Right hindlimb (tissue), 1 donor: ENCODE results near the gene ATP8B1.

Source experiments
- DNase-seq: peaks from one replicate; pipeline ENCODE4 v3.0.0-alpha.2; 2018

The ATP8B1 gene

GRCh38 chr18:57816208-57816954, 13.3 kb upstream of the ATP8B1 start:
- DNase-seq, result no peak

- no peak for DNase-seq
Measured at GRCh38 chr18:57814555-57814954, 11.4 kb upstream of the ATP8B1 start.

- no peak for DNase-seq
Measured at GRCh38 chr18:57813245-57813644, 10.1 kb upstream of the ATP8B1 start.

- no peak for DNase-seq
Measured at GRCh38 chr18:57812126-57812477, 9.0 kb upstream of the ATP8B1 start.

GRCh38 chr18:57811477-57812125, 8.5 kb upstream of the ATP8B1 start:
- no peak for DNase-seq

GRCh38 chr18:57809190-57809589, 6.1 kb upstream of the ATP8B1 start:
- no peak for DNase-seq

- DNase-seq, result no peak
Measured at GRCh38 chr18:57807336-57808117, 4.4 kb upstream of the ATP8B1 start.

GRCh38 chr18:57806978-57807285, 3.8 kb upstream of the ATP8B1 start:
- DNase-seq, result no peak

GRCh38 chr18:57806201-57806977, 3.3 kb upstream of the ATP8B1 start:
- DNase-seq, result no peak

GRCh38 chr18:57805117-57805516, 2.0 kb upstream of the ATP8B1 start:
- DNase-seq, result no peak

GRCh38 chr18:57804557-57804956, 1.4 kb upstream of the ATP8B1 start:
- DNase-seq, result no peak

- DNase-seq, result no peak
Measured at GRCh38 chr18:57802213-57803102, 657 bp downstream of the ATP8B1 start.

- DNase-seq, result no peak
Measured at GRCh38 chr18:57801761-57802212, 1.3 kb downstream of the ATP8B1 start.

- DNase-seq, result no peak
Measured at GRCh38 chr18:57801325-57801724, 1.8 kb downstream of the ATP8B1 start.

GRCh38 chr18:57798713-57799373, 4.3 kb downstream of the ATP8B1 start:
- DNase-seq, result no peak

GRCh38 chr18:57797209-57797651, 5.9 kb downstream of the ATP8B1 start:
- no peak for DNase-seq

- no peak for DNase-seq
Measured at GRCh38 chr18:57794951-57795728, 8.0 kb downstream of the ATP8B1 start.

- no peak for DNase-seq
Measured at GRCh38 chr18:57793302-57793986, 9.7 kb downstream of the ATP8B1 start.

GRCh38 chr18:57792631-57793301, 10.3 kb downstream of the ATP8B1 start:
- DNase-seq, result no peak
